H1 (cell line): ENCODE results near the gene TRMT2B. TPM values are rescaled to one million over a fixed set of nuclear protein-coding genes. Genes with fewer than 3 reads are reported as not detected.

ENCODE experiments used
- CTCF ChIA-PET: fragments of 300-600 bp; sonication (Branson Sonifier 250); formaldehyde crosslinking; loops from one replicate; lab custom pipeline; 2021; ENCODE audit not compliant: partially characterized antibody; lab: Charles Lee
- POLR2A ChIA-PET: fragments of 300-600 bp; sonication (Branson Sonifier 250); formaldehyde crosslinking; loops from one replicate; lab custom pipeline; 2021; ENCODE audit warnings: inconsistent platforms; ENCODE audit not compliant: partially characterized antibody; lab: Charles Lee
- DNase-seq, 2 experiments: peaks; one replicate each; pipeline versions ENCODE4 v3.0.0 to v3.0.0-alpha.2; 2010 to 2022; ENCODE audit warnings: low spot score in 2 of 2, low read depth in 1 of 2, mixed read lengths in 1 of 2
- FAIRE-seq: peaks from 2 replicates; lab custom pipeline; 2011; peaks lifted over from hg19 to GRCh38; lab: Jason Lieb, UNC
- H2AFZ ChIP-seq: 2 replicates; pipeline ENCODE4 v1.8.1; 2012; ENCODE audit warnings: low read length, inconsistent platforms
- H2AK5ac ChIP-seq: 2 replicates; pipeline ENCODE4 v1.6.1; 2013; ENCODE audit warnings: low read depth, low read length
- H2BK120ac ChIP-seq: replicated peaks from 2 replicates; pipeline ENCODE3; 2013; ENCODE audit warnings: low read depth, low read length, inconsistent platforms
- H2BK12ac ChIP-seq: 2 replicates; pipeline ENCODE4 v1.6.1; 2013; ENCODE audit warnings: low read depth, low read length
- H2BK15ac ChIP-seq: 2 replicates; pipeline ENCODE4 v1.6.1; 2013; ENCODE audit warnings: low read length
- H2BK20ac ChIP-seq: 2 replicates; pipeline ENCODE4 v1.6.1; 2013; ENCODE audit warnings: low read length
- H2BK5ac ChIP-seq: 2 replicates; pipeline ENCODE4 v1.6.1; 2013; ENCODE audit warnings: low read depth, low read length
- H3K14ac ChIP-seq: 2 replicates; pipeline ENCODE4 v1.6.1; 2013; ENCODE audit warnings: inconsistent platforms; ENCODE audit not compliant: insufficient read length
- H3K18ac ChIP-seq: 2 replicates; pipeline ENCODE4 v1.6.1; 2013; ENCODE audit warnings: low read length; ENCODE audit errors: extremely low read depth
- H3K23ac ChIP-seq: 2 replicates; pipeline ENCODE4 v1.6.1; 2013; ENCODE audit warnings: inconsistent platforms; ENCODE audit not compliant: insufficient read length
- H3K23me2 ChIP-seq: 2 replicates; pipeline ENCODE4 v1.6.1; 2013; ENCODE audit warnings: low read depth, low read length
- H3K27ac ChIP-seq: 2 replicates; pipeline ENCODE4 v1.6.1; 2011; ENCODE audit warnings: low read depth, low read length, inconsistent platforms
- H3K27me3 ChIP-seq, 4 experiments: replicated peaks in 1 of 4; 1 replicate in 1 of 4; 2 replicates in 3 of 4; pipeline versions ENCODE4 v1.6.1 to v1.8.1; 2011 to 2013; ENCODE audit warnings: low read length in 3 of 4, mild to moderate bottlenecking in 3 of 4, inconsistent platforms in 2 of 4, mixed read lengths in 2 of 4, moderate library complexity in 1 of 4; ENCODE audit not compliant: control insufficient read depth in 3 of 4, insufficient read depth in 3 of 4; ENCODE audit errors: extremely low read depth in 1 of 4
- H3K36me3 ChIP-seq, 4 experiments: 2 replicates each; pipeline versions ENCODE4 v1.6.1 to v1.8.1; 2011 to 2013; ENCODE audit warnings: mild to moderate bottlenecking in 4 of 4, low read length in 3 of 4, moderate library complexity in 2 of 4, control low read depth in 1 of 4, inconsistent platforms in 1 of 4; ENCODE audit not compliant: insufficient read depth in 4 of 4, control insufficient read depth in 2 of 4
- H3K4ac ChIP-seq: replicated peaks from 2 replicates; pipeline ENCODE3; 2013; ENCODE audit warnings: low read length, low read depth, mixed read lengths, inconsistent platforms; ENCODE audit not compliant: insufficient read length
- H3K4me1 ChIP-seq, 4 experiments: replicated peaks in 1 of 4; 1 replicate in 1 of 4; 2 replicates in 3 of 4; pipeline versions ENCODE4 v1.6.1 to v1.8.1; 2011 to 2013; ENCODE audit warnings: low read length in 3 of 4, inconsistent platforms in 2 of 4, mixed read lengths in 1 of 4; ENCODE audit not compliant: insufficient read depth in 4 of 4, control insufficient read depth in 3 of 4
- H3K4me2 ChIP-seq, 2 experiments: 2 replicates each; pipeline versions ENCODE4 v1.6.1 to v1.8.1; 2011 to 2013; ENCODE audit warnings: low read depth in 2 of 2, low read length in 2 of 2, control low read depth in 1 of 2, inconsistent platforms in 1 of 2, mild to moderate bottlenecking in 1 of 2; ENCODE audit not compliant: insufficient read depth in 1 of 2
- H3K4me3 ChIP-seq, 4 experiments: fragments of 200-600, 300-600 bp in 1 of 4; sonication (generic), shearing (Covaris generic), sonication (Bioruptor Twin) in 1 of 4; 2 replicates each; pipeline versions ENCODE4 v1.5.1 to v1.8.1; 2011 to 2016; ENCODE audit warnings: low read length in 4 of 4, low read depth in 3 of 4, control low read depth in 2 of 4, inconsistent platforms in 2 of 4, mild to moderate bottlenecking in 2 of 4, mixed read lengths in 1 of 4, moderate library complexity in 1 of 4; ENCODE audit not compliant: insufficient read depth in 2 of 4; ENCODE audit errors: extremely low read depth in 1 of 4
- H3K56ac ChIP-seq: replicated peaks from 2 replicates; pipeline ENCODE3; 2013; ENCODE audit warnings: low read depth, mild to moderate bottlenecking, mixed read lengths, low read length, inconsistent platforms; ENCODE audit not compliant: insufficient read length
- H3K79me1 ChIP-seq: 2 replicates; pipeline ENCODE4 v1.6.1; 2013; ENCODE audit warnings: low read depth, low read length, control low read depth
- H3K79me2 ChIP-seq, 2 experiments: 2 replicates each; pipeline versions ENCODE4 v1.6.1 to v1.8.1; 2012 to 2013; ENCODE audit warnings: low read length in 2 of 2, mild to moderate bottlenecking in 2 of 2, inconsistent platforms in 1 of 2; ENCODE audit not compliant: insufficient read depth in 2 of 2, control insufficient read depth in 1 of 2
- H3K9ac ChIP-seq, 4 experiments: replicated peaks in 1 of 4; 1 replicate in 1 of 4; 2 replicates in 3 of 4; pipeline versions ENCODE4 v1.6.1 to v1.8.1; 2011 to 2013; ENCODE audit warnings: low read depth in 3 of 4, low read length in 3 of 4, control low read depth in 2 of 4, mild to moderate bottlenecking in 2 of 4, moderate library complexity in 2 of 4, inconsistent platforms in 1 of 4; ENCODE audit errors: extremely low read depth in 1 of 4
- H3K9me3 ChIP-seq, 2 experiments: 2 replicates each; pipeline versions ENCODE4 v1.6.1 to v1.8.1; 2012 to 2013; ENCODE audit warnings: mild to moderate bottlenecking in 2 of 2, moderate library complexity in 2 of 2, control low read depth in 1 of 2, inconsistent platforms in 1 of 2, low read depth in 1 of 2, low read length in 1 of 2, mixed read lengths in 1 of 2; ENCODE audit not compliant: insufficient read depth in 2 of 2
- H4K20me1 ChIP-seq, 2 experiments: replicated peaks in 1 of 2; 2 replicates each; pipeline versions ENCODE3 to v1.8.1; 2011 to 2013; ENCODE audit warnings: inconsistent platforms in 2 of 2, low read length in 2 of 2, mild to moderate bottlenecking in 1 of 2; ENCODE audit not compliant: insufficient read depth in 2 of 2, control insufficient read depth in 1 of 2
- H4K5ac ChIP-seq: 2 replicates; pipeline ENCODE4 v1.6.1; 2013; ENCODE audit warnings: low read length, low read depth, mixed read lengths, inconsistent platforms; ENCODE audit not compliant: insufficient read length
- H4K8ac ChIP-seq: 2 replicates; pipeline ENCODE4 v1.8.0; 2013; ENCODE audit warnings: mild to moderate bottlenecking, moderate library complexity, low read length, inconsistent platforms; ENCODE audit not compliant: insufficient read depth; ENCODE audit errors: extremely low read depth
- H4K91ac ChIP-seq: replicated peaks from 2 replicates; pipeline ENCODE3; 2013; ENCODE audit warnings: low read length, mixed read lengths, inconsistent platforms; ENCODE audit not compliant: insufficient read length
- ATF3 ChIP-seq: IDR thresholded peaks from 2 replicates; pipeline ENCODE4 v1.6.1; 2011; ENCODE audit warnings: low read depth, mild to moderate bottlenecking, low read length; ENCODE audit not compliant: insufficient read depth
- CHD2 ChIP-seq: IDR thresholded peaks from 2 replicates; pipeline ENCODE4 v1.6.1; 2012; ENCODE audit warnings: low read length, improper control_type of control experiment
- CREB1 ChIP-seq: IDR thresholded peaks from 2 replicates; pipeline ENCODE4 v1.6.1; 2012; ENCODE audit warnings: inconsistent platforms
- HDAC2 ChIP-seq, 2 experiments: fragments of 300-600 bp in 1 of 2; sonication (generic) in 1 of 2; IDR thresholded peaks; 2 replicates each; pipeline ENCODE4 v1.6.1; 2011 to 2012; ENCODE audit warnings: low read depth in 2 of 2, low read length in 2 of 2, mild to moderate bottlenecking in 2 of 2, moderate library complexity in 2 of 2, borderline replicate concordance in 1 of 2, inconsistent platforms in 1 of 2
- KDM5A ChIP-seq: fragments of 200-600 bp; IDR thresholded peaks from 2 replicates; pipeline ENCODE4 v1.7.1; 2012; ENCODE audit warnings: mild to moderate bottlenecking, low read length, inconsistent platforms, mixed read lengths
- NANOG ChIP-seq: IDR thresholded peaks from 2 replicates; pipeline ENCODE4 v1.6.1; 2011; ENCODE audit warnings: low read length, low read depth, mild to moderate bottlenecking, inconsistent platforms; ENCODE audit not compliant: insufficient read depth, poor library complexity, severe bottlenecking
- SAP30 ChIP-seq: fragments of 300-600 bp; sonication (generic); IDR thresholded peaks from 2 replicates; pipeline ENCODE4 v1.7.1; 2012; ENCODE audit warnings: low read length, moderate library complexity, mild to moderate bottlenecking, inconsistent platforms; ENCODE audit not compliant: insufficient read depth, insufficient replicate concordance
- SP2 ChIP-seq: IDR thresholded peaks from 2 replicates; pipeline ENCODE4 v1.6.1; 2012; ENCODE audit warnings: mild to moderate bottlenecking, low read length, inconsistent platforms
- SP4 ChIP-seq: IDR thresholded peaks from 2 replicates; pipeline ENCODE4 v1.6.1; 2012; ENCODE audit warnings: low read length, inconsistent platforms
- TAF1 ChIP-seq: IDR thresholded peaks from 2 replicates; pipeline ENCODE4 v1.6.1; 2011; ENCODE audit warnings: mild to moderate bottlenecking, low read depth, low read length
- USF2 ChIP-seq: IDR thresholded peaks from 2 replicates; pipeline ENCODE4 v1.6.1; 2011; ENCODE audit warnings: low read length, improper control_type of control experiment
- WGBS, 2 experiments: shearing (Covaris generic) in 1 of 2; methylation state at CpG; one replicate each; pipeline versions ENCODE4 v1.1.6 to v1.1.7; 2013 to 2015; ENCODE audit warnings: low lambda C conversion rate in 2 of 2, mixed read lengths in 2 of 2, inconsistent platforms in 1 of 2, low coverage in 1 of 2, missing lambda C conversion rate in 1 of 2; ENCODE audit not compliant: insufficient replicate concordance in 2 of 2, insufficient coverage in 1 of 2, insufficient read length in 1 of 2; ENCODE audit errors: extremely low coverage in 1 of 2, missing lambda C conversion rate in 1 of 2; 5-methylcytosine and 5-hydroxymethylcytosine counted together
- polyA plus RNA-seq, 7 experiments: library from polyadenylated mRNA; depleted of rRNA in 3 of 7; stranded (reverse) in 5 of 7; unstranded in 2 of 7; fragments of >200 nt in 5 of 7; fragments of 200-250 nt in 2 of 7; gene quantifications; 1 replicate in 5 of 7; 2 replicates in 1 of 7; 4 replicates in 1 of 7; pipeline versions ENCODE4 v1.2.1 to v1.2.3, GENCODE V29; 2011 to 2013; ENCODE audit warnings: missing spikeins in 2 of 7, mixed read lengths in 2 of 7
- total RNA-seq: library from RNA; stranded (reverse); fragmentation: NEBNext Ultra II Directional; extraction: Animal tissue kit (Norgen Biotek cat#: 25700); gene quantifications from 2 replicates; pipeline ENCODE4 v1.2.1, GENCODE V29; 2021

TRMT2B gene
- total and polyA plus RNA-seq, 2 of the 8 experiments (the other 6 are each of a cell fraction or from before 2014, with no cell fraction given): 12.1 to 12.4 TPM

GRCh38 chrX:100980608-100981497 lies 71.1 kb downstream of the TRMT2B start:
- Histone ChIP-seq H3K9me3 (no peaks in the 10 kb centered on the region), H3K4me1 (no peaks in the 10 kb centered on the region), H4K91ac (no peak overlapping the region), H3K79me2 (no peaks in the 10 kb centered on the region), H2BK15ac (no peak overlapping the region), H2BK20ac (no peak overlapping the region), H3K4me3 (no peak overlapping the region), H3K9ac (no peak overlapping the region), H2AFZ (no peak overlapping the region), H3K14ac (no peak overlapping the region), H3K27me3 (no peaks in the 10 kb centered on the region), H2AK5ac (no peak overlapping the region), H3K4me2 (no peak overlapping the region), H3K56ac (no peak overlapping the region), H3K18ac (no peak overlapping the region), H3K23me2 (no peaks in the 10 kb centered on the region), H2BK120ac (no peak overlapping the region), H3K27ac (no peak overlapping the region), H2BK12ac (no peak overlapping the region), H4K5ac (no peak overlapping the region), H2BK5ac (no peak overlapping the region), H3K79me1 (no peaks in the 10 kb centered on the region), H4K8ac (no peak overlapping the region), H3K36me3 (no peaks in the 10 kb centered on the region), H3K4ac (no peak overlapping the region), H4K20me1 (no peaks in the 10 kb centered on the region), H3K23ac (no peak overlapping the region)
- ChIA-PET POLR2A (interaction anchor here (0.5 kb wide), 1 partner anchor 306 kb away, joined by 3 read pairs; no protein-coding TSS in a partner anchor), CTCF (no interaction called here)
- WGBS, 2 experiments: 96% methylated on average over 5 of the region's 6 CpGs; no CpG with 5 or more reads in 1 of the 2 experiments
- no peak for FAIRE-seq
- no peak for DNase-seq
- TF ChIP-seq SP4 (no peak), NANOG (no peak), SP2 (no peak), CREB1 (no peak), HDAC2 (IDR thresholded peaks at IDR 0.05; ENCODE audit: borderline replicate concordance in 1 of 2, low read depth in 2 of 2, low read length in 2 of 2) (no peak), SAP30 (no peak), TAF1 (no peak), USF2 (no peak), ATF3 (no peak), CHD2 (no peak), KDM5A (no peak)
